Stomach (tissue), 9 donors: ENCODE measurements around the gene SZT2. TPM values are rescaled to one million over a fixed set of nuclear protein-coding genes. Genes with fewer than 3 reads are reported as not detected.
A peak's percentile ranks its signal among the peaks of the same experiment; 100 is the strongest.
"Not testable (repeated sequence)": the region's sequence is repeated elsewhere in the genome, so short reads cannot be mapped to it uniquely, and the experiment has no call there.

ENCODE experiments used
- DNase-seq, 2 donors: peaks; one replicate each; pipeline versions ENCODE4 v3.0.0 to v3.0.0-alpha.2; 2013 to 2019
- H3K27ac ChIP-seq, 5 donors: fragments of 200-600 bp in 4 of 5; sonication (generic) in 4 of 5; one replicate each; pipeline ENCODE4 v1.5.1; 2013 to 2019; ENCODE audit warnings: mild to moderate bottlenecking in 1 of 5, moderate library complexity in 1 of 5
- H3K27me3 ChIP-seq, 3 donors: fragments of 200-600 bp; sonication (generic); one replicate each; pipeline ENCODE4 v1.5.1; 2017 to 2019; ENCODE audit warnings: mixed run types in 1 of 3
- H3K36me3 ChIP-seq, 4 donors: fragments of 200-600 bp; sonication (generic); 1 replicate in 3 of 4; 2 replicates in 1 of 4; pipeline ENCODE4 v1.5.1; 2016 to 2019
- H3K4me1 ChIP-seq, 4 donors: fragments of 200-600 bp; sonication (generic); one replicate each; pipeline ENCODE4 v1.5.1; 2016 to 2019
- H3K4me3 ChIP-seq, 4 donors: fragments of 200-600 bp; sonication (generic) in 3 of 4; one replicate each; pipeline ENCODE4 v1.5.1; 2016 to 2019; ENCODE audit warnings: mild to moderate bottlenecking in 1 of 4
- H3K9me3 ChIP-seq, 4 donors: fragments of 200-600 bp; sonication (generic); one replicate each; pipeline ENCODE4 v1.5.1; 2016 to 2019
- EP300 ChIP-seq: sonication (generic); formaldehyde crosslinking; IDR thresholded peaks from one replicate; pipeline ENCODE4 v1.6.1; 2017; ENCODE audit warnings: antibody characterized with exemption
- POLR2A ChIP-seq, 4 donors: fragments of 450-650 bp; IDR thresholded peaks; one replicate each; pipeline ENCODE4 v1.6.1; 2016; ENCODE audit warnings: antibody characterized with exemption in 4 of 4, control low read depth in 2 of 4, mild to moderate bottlenecking in 1 of 4, moderate library complexity in 1 of 4
- POLR2AphosphoS5 ChIP-seq, 3 donors: sonication (generic); formaldehyde crosslinking; IDR thresholded peaks; one replicate each; pipeline ENCODE4 v1.6.1; 2016; ENCODE audit warnings: antibody characterized with exemption in 3 of 3
- WGBS, 5 donors: extraction: QIAGEN DNeasy Blood & Tissue Kit in 3 of 5; methylation state at CpG; one replicate each; pipeline versions ENCODE4 v1.1.5 to v1.1.7; 2013 to 2018; 5-methylcytosine and 5-hydroxymethylcytosine counted together
- intact Hi-C: fragments of 100-400 bp; cut with DNase I; formaldehyde crosslinking; loops from one replicate; pipeline ENCODE4 v1.15.1; 2023; ENCODE audit warnings: low total_unique reads
- polyA plus RNA-seq, 3 donors: library from polyadenylated mRNA; stranded (reverse); fragments of 200-250 nt; gene quantifications; one replicate each; pipeline ENCODE4 v1.2.3, GENCODE V29; 2013
- total RNA-seq, 5 donors: library from RNA; depleted of rRNA; stranded (reverse); fragments of >200 nt; gene quantifications; one replicate each; pipeline versions ENCODE4 v1.1.0 to v1.2.3, GENCODE V29; 2014 to 2016
- TF ChIP-seq, protein P1 (sequence below), 7 experiments: fragments of 450-650 bp in 4 of 7; fragments of 200-600 bp in 3 of 7; sonication (generic) in 3 of 7; IDR thresholded peaks; one replicate each; pipeline ENCODE4 v1.5.1; 2016 to 2019; ENCODE audit warnings: antibody characterized with exemption in 7 of 7, control low read depth in 2 of 7, mild to moderate bottlenecking in 1 of 7
- donor health status: healthy with polysubstance abuse.
- donor health status: Bipolar disorder and iron deficiency.
- donor health status: healthy.

Gene SZT2
- total and polyA plus RNA-seq, 8 donors, result 4.9 to 69.3 (median 52.9) TPM

DNA sequence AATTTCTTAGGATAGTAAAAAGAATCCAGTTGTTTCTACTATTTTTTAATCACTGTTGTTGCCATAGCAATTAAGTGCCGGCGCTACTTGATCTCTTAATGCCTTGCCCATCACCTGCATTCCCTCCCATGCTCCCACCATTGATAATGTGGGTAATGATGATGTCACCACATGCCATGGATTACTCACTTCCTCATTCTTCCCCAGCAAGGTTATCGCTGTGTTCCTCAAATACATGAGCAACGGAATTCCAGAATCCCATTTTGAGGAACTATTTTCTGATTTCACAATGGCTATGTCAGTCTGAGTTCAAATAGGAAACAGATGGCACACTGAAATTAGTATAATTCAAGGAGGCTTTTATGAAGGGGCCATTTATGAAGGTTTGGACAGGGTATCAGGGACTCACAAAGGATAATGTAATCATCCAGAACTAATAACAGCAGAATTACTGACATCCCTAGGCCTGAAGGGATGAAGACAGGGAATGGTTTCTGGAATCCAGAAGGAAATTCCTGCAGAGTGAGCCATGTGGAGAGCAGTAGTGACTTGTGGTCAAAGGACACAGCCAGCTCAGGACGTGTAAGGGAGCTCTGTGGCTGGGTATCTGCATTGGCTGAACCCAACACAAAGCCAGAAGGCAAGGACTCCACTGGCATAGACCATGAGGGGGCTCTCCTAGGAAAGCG lies 82.9 kb downstream of the SZT2 start:
- peak in 1 of 2 donors; percentile 62 for DNase-seq
- H3K36me3 ChIP-seq, H3K9me3 ChIP-seq, H3K4me1 ChIP-seq, H3K4me3 ChIP-seq, H3K27me3 ChIP-seq, intact Hi-C loops: not testable (repeated sequence)
- peak overlapping the region in 2 of 5 donors; percentile 25 to 33 for H3K27ac ChIP-seq
- peak in 1 of 3 donors; percentile 31 for TF ChIP-seq POLR2AphosphoS5 (IDR thresholded peaks at IDR 0.05)
- WGBS, 5 donors, result 51 to 61% (median 52%) methylated on average over 4 to 6 of the region's 6 CpGs

DNA sequence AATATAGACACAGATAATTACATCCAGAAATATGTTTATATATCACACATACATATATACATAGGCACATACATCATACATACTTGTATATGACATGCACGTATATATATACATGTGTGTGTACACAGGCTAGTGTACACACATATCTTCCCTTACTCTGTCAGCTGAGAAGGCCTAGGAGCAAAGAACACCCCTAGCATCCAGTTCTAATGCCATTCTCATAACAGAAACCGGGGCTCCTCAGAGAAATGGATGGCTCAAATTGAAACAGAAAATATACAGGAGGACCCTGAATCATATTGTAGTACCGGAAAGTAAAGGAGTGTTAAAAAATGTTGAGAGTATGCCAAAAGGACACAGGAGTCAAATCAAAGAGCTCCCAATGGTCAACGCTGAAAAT lies 83.8 kb downstream of the SZT2 start:
- Histone ChIP-seq H3K27me3 (no peaks in the 10 kb centered on the region), H3K36me3 (no peaks in the 10 kb centered on the region), H3K27ac (no peak overlapping the region), H3K4me3 (no peak overlapping the region), H3K4me1 (no peaks in the 10 kb centered on the region), H3K9me3 (no peaks in the 10 kb centered on the region)
- TF ChIP-seq POLR2A (IDR thresholded peaks at IDR 0.05) (no peak), POLR2AphosphoS5 (IDR thresholded peaks at IDR 0.05) (no peak), EP300 (no peak)
- TF ChIP-seq, protein P1, sequence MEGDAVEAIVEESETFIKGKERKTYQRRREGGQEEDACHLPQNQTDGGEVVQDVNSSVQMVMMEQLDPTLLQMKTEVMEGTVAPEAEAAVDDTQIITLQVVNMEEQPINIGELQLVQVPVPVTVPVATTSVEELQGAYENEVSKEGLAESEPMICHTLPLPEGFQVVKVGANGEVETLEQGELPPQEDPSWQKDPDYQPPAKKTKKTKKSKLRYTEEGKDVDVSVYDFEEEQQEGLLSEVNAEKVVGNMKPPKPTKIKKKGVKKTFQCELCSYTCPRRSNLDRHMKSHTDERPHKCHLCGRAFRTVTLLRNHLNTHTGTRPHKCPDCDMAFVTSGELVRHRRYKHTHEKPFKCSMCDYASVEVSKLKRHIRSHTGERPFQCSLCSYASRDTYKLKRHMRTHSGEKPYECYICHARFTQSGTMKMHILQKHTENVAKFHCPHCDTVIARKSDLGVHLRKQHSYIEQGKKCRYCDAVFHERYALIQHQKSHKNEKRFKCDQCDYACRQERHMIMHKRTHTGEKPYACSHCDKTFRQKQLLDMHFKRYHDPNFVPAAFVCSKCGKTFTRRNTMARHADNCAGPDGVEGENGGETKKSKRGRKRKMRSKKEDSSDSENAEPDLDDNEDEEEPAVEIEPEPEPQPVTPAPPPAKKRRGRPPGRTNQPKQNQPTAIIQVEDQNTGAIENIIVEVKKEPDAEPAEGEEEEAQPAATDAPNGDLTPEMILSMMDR (IDR thresholded peaks at IDR 0.05), result no peak
- intact Hi-C loops, result no loop called here
- 74 to 79% (median 78%) methylated on average over 4 of the region's 4 CpGs for WGBS, 5 donors
- DNase-seq, result no peak

DNA sequence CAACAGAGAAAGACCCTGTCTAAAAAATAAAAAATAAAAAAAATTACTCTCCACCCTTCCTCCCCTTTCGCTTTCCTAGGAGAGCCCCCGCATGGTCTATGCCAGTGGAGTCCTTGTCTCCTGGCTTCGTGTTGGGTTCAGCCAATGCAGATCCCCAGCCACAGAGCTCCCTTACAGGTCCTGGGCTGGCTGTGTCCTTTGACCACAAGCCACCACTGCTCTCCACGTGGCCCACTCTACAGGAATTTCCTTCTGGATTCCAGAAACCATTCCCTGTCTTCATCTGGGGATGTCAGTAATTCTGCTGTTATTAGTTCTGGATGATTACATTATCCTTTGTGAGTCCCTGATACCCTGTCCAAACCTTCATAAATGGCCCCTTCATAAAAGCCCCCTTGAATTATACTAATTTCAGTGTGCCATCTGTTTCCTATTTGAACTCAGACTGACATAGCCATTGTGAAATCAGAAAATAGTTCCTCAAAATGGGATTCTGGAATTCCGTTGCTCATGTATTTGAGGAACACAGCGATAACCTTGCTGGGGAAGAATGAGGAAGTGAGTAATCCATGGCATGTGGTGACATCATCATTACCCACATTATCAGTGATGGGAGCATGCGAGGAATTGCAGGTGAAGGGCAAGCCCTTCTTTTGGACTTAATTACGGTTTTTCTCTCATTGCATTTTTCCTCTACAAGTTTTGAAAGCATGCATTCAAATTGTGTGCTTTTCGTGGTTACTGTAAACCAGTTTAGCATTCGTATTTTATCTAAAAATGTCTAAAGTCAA lies 86.1 kb downstream of the SZT2 start:
- DNase-seq, result peak in 1 of 2 donors; percentile 36
- intact Hi-C loops, H3K4me1 ChIP-seq, H3K9me3 ChIP-seq, H3K36me3 ChIP-seq, H3K4me3 ChIP-seq, H3K27ac ChIP-seq, H3K27me3 ChIP-seq: not testable (repeated sequence)
- TF ChIP-seq POLR2AphosphoS5 (IDR thresholded peaks at IDR 0.05), result peak in 2 of 3 donors; percentile 7 to 47
- WGBS, 5 donors, result 45 to 56% (median 52%) methylated on average over 9 to 10 of the region's 10 CpGs

DNA sequence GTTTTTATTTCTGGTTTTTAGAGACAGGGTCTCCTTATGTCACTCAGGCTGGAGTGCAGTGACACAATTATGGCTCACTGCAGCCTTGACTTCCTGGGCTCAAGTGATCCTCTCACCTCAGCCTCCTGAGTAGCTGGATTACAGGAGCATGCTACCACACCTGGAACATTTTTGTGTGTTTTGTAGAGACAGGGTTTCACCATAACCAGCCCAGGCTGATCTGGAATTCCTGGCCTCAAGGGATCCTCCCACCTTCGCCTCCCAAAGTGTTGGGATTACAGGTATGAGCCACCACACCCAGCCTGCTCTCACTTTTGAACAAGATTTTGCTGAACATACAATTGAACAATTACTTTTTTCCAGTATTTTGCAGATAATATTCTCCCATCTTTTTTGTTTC lies 88.0 kb downstream of the SZT2 start:
- WGBS, 5 donors, result 74 to 95% (median 90%) methylated on average over 1 of the region's 1 CpG

DNA sequence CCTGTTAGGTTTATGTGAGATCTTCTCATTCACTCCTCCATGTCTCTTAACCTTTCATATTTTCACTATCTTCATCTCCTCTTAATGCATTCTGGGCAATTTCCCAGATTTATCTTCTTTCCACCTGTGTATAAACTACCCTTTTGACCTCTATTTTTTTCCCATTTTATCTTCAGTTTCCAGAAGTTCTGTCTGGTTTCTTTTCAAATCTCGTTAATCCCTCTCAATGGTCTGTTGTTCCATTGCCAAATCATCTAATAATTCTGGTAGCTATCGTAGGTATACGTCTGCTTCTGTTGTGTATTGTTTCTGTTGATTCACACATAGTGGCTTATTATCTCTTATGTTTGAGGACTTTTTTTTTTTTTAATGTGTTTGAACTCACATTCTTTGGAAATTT lies 89.7 kb downstream of the SZT2 start:
- DNase-seq, result no peak
- H3K4me1 ChIP-seq, result no peaks in the 10 kb centered on the region
- intact Hi-C loops, result no loop called here
- no peak for TF ChIP-seq POLR2A (IDR thresholded peaks at IDR 0.05)
- H3K4me3 ChIP-seq, result no peak overlapping the region
- no peak overlapping the region for H3K27ac ChIP-seq
- no peaks in the 10 kb centered on the region for H3K27me3 ChIP-seq
- WGBS, 5 donors, result 51 to 70% (median 58%) methylated on average over 3 of the region's 3 CpGs
- H3K9me3 ChIP-seq, result no peaks in the 10 kb centered on the region
- H3K36me3 ChIP-seq, result no peaks in the 10 kb centered on the region

More for the DNA sequence above, 88.0 kb downstream of the SZT2 start:
- TF ChIP-seq EP300, result no peak
- TF ChIP-seq, protein P1 (IDR thresholded peaks at IDR 0.05), result no peak
- TF ChIP-seq POLR2AphosphoS5 (IDR thresholded peaks at IDR 0.05), result no peak
- TF ChIP-seq POLR2A (IDR thresholded peaks at IDR 0.05), result no peak
- H3K27me3 ChIP-seq, result no peaks in the 10 kb centered on the region
- no peak for DNase-seq
- no peak overlapping the region for H3K27ac ChIP-seq
- no peak overlapping the region for H3K4me3 ChIP-seq
- no peaks in the 10 kb centered on the region for H3K9me3 ChIP-seq
- no peaks in the 10 kb centered on the region for H3K4me1 ChIP-seq
- no peaks in the 10 kb centered on the region for H3K36me3 ChIP-seq
- intact Hi-C loops, result no loop called here

DNA sequence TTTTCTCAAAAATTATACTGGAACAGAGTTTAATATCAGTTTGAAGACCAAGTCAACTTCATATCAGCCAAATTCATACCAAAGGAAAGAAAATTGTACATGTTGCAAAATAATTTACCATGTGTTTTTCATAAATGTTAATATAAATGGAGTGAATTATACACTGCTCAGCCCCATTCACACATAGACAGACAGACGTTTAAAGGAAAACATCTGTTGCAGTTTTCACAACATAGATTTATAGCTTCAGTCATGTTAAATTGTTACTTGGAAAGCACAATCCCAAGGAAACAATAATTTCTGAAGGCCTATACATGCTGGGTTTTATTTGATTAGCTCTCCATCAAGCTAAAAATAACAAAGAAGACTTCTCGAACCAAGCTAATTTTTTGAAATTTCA lies 91.8 kb downstream of the SZT2 start:
- Histone ChIP-seq H3K9me3 (no peaks in the 10 kb centered on the region), H3K27ac (peak overlapping the region in 1 of 5 donors; percentile 79), H3K27me3 (no peaks in the 10 kb centered on the region), H3K36me3 (no peaks in the 10 kb centered on the region), H3K4me1 (no peaks in the 10 kb centered on the region), H3K4me3 (no peak overlapping the region)
- 88 to 95% (median 90%) methylated on average over 2 of the region's 2 CpGs for WGBS, 5 donors
- TF ChIP-seq EP300, result no peak
- no peak for TF ChIP-seq POLR2A (IDR thresholded peaks at IDR 0.05)
- no peak for TF ChIP-seq POLR2AphosphoS5 (IDR thresholded peaks at IDR 0.05)
- TF ChIP-seq, protein P1 (IDR thresholded peaks at IDR 0.05), result no peak
- no peak for DNase-seq
- intact Hi-C loops, result no loop called here
